WI38 (cell line): ENCODE measurements around the gene TMPRSS6.

ENCODE experiments used
- H3K4me3 ChIP-seq: 2 replicates; pipeline ENCODE4 v1.5.1; 2011; ENCODE audit warnings: low read depth, mild to moderate bottlenecking, control low read depth, low read length
- TF ChIP-seq, protein P1 (sequence below): IDR thresholded peaks from 2 replicates; pipeline ENCODE4 v1.5.1; 2012; ENCODE audit warnings: low read depth, mild to moderate bottlenecking, control low read depth, low read length

TMPRSS6 gene

DNA sequence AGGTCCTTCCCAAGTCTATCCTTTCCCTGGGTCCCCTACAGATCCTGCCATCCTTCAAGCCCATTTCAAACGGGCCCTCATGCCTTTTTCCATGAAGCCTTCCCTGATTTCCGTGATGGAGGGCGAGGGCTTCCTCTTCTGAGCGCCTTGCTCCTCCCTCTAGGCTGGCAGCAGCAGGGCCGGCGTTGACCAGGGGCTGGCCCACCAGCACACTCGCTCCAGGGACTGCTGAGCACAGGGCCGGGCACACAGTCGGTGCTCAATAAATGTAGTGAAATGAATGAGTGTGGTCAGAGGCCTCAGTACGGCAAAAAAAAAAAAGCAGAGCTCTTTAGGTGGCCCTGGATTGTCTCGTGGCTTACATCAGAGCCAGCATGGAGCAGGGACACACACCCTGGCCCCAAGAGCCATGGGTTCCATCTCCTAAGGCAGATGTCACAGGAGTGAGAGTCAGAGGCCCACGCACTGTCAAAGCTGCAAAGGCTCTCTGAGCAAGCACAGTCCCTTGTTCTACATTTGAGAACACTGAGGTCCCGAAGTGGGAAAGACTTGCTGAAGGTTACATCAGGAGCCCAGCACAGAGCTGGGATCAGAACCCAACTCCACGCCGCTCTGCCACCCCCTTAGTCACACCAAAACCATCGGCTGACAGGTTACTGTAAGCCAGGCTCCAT is 37.1 kb upstream of the TMPRSS6 start:
- TF ChIP-seq, protein P1, sequence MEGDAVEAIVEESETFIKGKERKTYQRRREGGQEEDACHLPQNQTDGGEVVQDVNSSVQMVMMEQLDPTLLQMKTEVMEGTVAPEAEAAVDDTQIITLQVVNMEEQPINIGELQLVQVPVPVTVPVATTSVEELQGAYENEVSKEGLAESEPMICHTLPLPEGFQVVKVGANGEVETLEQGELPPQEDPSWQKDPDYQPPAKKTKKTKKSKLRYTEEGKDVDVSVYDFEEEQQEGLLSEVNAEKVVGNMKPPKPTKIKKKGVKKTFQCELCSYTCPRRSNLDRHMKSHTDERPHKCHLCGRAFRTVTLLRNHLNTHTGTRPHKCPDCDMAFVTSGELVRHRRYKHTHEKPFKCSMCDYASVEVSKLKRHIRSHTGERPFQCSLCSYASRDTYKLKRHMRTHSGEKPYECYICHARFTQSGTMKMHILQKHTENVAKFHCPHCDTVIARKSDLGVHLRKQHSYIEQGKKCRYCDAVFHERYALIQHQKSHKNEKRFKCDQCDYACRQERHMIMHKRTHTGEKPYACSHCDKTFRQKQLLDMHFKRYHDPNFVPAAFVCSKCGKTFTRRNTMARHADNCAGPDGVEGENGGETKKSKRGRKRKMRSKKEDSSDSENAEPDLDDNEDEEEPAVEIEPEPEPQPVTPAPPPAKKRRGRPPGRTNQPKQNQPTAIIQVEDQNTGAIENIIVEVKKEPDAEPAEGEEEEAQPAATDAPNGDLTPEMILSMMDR = no peak
- no peak overlapping the region for H3K4me3 ChIP-seq

DNA sequence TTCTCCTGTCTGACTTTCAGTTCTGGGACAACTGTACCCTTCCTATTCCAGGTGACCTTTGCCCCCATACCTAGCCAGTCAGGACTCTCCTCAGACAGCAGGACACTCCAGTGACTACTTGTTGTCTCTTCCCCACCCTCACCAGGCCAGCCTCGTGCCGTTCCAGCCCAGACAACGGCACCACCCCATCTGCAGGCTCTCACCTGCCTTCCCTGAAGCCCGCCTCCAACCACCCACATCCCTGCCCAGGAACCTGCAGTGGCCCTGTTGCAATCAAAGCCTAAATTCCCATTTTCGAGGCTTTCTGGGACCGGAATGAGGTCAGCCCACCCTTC is 36.5 kb upstream of the TMPRSS6 start:
- TF ChIP-seq, protein P1 = no peak
- no peak overlapping the region for H3K4me3 ChIP-seq

DNA sequence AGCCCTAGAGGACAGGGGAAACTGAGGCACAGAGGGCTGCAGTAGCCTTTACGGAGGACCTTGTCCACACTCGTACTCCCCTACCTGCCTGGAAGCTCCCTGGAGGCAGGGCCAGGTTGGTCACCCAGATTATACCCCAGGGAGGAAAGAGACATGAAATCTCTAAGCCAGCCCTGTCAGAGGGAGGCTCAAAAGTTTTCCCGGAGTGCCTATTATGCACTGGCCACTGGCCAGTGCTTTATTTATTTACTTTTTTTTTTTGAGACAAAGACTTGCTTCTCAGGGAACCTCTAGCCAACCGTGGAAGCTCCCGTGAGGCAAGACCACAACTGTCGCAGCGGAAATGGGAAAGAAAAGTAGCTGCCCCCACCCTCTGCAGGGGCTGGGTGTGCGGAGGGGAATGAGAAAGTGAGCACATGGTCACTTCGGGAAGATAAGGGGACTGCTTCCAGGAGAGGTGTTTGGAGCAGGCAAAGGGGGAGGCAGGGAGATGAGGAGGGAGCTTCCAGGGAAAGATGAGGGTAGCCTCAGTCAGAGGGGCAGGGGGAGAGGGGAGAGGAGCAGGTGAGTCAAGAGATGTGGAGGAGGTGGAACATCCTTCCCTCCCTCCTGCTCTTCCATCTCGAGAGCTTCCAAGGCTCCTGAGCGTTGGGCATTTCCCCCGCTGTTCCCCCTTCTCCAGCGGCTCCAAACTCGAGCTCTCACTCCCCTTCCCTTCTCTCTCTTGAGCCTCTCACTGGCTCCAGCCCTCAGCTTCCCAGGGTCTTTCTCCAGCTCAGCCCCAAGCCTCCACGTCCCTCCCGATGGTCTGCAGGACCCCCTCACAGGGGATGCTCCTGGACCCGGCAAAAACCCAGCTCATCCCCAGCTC is 35.9 kb upstream of the TMPRSS6 start:
- no peak overlapping the region for H3K4me3 ChIP-seq
- TF ChIP-seq, protein P1 = no peak

DNA sequence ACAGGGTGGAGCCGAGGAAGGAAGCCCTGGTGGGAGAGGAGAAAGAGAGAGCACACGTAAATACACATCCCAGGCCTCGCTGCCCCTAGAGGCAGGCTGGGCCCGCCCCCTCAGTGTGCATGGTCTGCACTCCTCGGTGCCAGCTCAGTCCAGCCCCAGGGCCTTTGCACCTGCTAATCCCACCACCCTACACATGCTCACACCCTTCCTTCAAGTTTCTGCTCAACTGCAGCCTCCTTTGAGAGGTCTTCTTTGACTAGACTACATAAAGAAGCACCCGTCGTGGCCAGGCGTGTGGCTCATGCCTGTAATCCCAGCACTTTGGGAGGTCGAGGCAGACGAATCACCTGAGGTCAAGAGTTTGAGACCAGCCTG is 34.7 kb upstream of the TMPRSS6 start:
- no peak overlapping the region for H3K4me3 ChIP-seq
- TF ChIP-seq, protein P1 = no peak

DNA sequence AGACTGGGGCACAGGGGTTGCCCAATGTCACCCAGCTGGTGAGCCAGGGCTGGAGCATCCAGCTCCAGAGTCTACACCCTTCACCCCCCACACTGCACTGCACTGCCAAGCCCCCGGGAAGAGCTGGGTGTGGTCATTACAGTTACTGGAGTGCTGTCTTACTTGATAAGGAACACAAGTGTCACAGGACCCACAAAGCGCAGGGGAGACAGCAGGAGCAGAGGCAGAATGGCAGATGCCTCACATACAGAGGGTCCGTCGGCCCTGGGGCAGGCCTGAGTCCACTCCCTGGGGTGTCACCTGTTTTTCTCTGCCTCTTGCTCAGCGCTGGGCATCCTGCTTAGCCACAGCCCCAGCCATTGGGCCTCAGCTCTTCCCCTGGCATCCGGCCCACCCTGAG is 32.5 kb upstream of the TMPRSS6 start:
- TF ChIP-seq, protein P1 = no peak
- H3K4me3 ChIP-seq = no peak overlapping the region

DNA sequence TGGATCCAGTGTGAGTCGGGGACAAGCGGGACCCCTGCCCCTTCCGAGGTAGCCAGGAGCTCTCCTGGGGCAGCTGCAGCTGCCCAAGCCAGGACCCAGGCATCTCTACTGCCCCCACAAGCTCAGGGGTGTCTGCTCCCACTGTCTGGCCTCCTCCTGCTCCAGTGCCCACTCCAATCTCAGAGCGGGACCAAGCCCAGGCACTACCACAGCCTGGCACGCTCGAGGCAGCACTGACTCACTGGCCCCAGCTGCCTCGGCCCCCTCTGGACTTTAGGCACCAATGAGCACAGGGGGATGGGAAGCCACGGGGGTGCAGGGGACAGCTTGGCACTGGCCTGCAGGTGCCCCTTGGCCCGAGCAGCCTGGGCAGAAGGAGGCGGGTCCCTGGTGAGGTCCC is 32.0 kb upstream of the TMPRSS6 start:
- H3K4me3 ChIP-seq = no peak overlapping the region
- TF ChIP-seq, protein P1 = no peak

DNA sequence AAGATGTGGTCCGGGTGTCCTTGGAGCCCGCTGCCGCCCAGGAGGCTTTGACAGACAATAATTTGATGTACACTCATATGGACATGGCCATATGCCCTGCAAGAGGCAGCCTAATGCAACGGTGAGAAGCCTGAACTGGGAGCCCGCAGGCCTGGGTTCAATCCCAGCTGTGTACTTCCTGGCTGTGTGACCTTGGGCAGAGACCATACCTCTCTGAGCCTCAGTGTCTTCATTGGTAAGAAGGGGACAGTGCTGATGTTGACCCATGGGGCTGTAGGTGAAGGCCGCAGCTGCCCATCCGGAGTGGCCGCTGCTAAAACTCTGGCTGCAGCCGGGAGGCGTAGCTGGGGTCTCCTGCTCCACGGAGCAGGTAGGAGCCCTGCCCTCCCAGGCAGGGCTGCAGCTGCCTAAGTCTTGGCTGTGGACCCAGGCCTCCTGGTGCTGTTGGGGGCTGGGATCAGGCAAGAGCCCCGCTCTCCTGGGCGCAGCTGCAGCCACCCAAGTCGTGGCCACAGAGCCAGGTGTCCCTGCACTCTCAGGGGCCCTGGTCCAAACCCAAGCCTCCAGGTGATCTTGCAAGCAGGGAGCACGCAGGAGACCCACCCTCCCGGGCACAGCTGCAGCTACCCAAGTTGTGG is 31.3 kb upstream of the TMPRSS6 start:
- TF ChIP-seq, protein P1 = no peak
- no peak overlapping the region for H3K4me3 ChIP-seq
